GM21717 (cell line): Measurements from ENCODE around the gene UBL4A.
"Not testable (repeated sequence)": the region's sequence is repeated elsewhere in the genome, so short reads cannot be mapped to it uniquely, and the experiment has no call there.

Experiments used
- ATAC-seq: cut with Tn5 transposase; IDR thresholded peaks from one replicate; pipeline ENCODE4 v1.9.1; 2021; ENCODE audit warnings: mild to moderate bottlenecking, moderate library complexity; ENCODE audit not compliant: unreplicated experiment

Gene UBL4A

DNA sequence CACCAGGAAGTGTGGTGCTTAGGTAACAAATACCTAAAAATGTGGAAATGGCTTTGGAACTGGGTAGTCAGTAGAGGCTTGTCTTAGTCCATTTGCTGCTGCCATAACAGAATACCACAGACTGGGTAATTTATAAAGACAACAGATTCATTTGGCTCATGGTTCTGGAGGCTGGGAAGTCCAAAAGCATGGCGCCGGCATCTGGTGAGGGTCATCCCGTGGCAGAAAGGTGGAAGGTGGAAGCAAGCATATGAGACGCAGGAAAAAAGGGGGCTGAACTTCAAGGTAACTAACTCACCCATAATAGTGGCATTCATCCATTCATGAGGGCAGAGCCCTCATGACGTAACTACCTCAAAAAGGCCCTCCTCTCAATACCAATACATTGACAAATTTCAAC is 23.0 kb upstream of the UBL4A start:
- ATAC-seq: no peak

DNA sequence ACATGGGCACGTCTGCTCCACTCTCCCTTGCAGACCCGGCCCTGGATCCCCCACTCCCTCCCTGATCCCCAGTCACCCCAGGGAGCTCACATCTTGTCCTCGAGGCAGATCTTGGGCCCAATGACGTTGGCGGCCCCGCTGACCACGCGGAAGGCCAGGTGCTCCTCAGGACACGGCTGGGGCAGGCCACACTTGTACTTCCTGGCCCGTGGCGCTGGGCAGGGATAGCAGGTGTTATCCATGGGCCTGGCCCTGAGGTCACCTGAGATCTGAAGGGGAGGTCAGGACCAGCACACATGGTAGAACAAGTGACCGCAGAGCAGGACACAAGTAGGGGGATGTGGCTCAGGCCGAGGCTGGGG is 21.9 kb upstream of the UBL4A start:
- no peak for ATAC-seq

DNA sequence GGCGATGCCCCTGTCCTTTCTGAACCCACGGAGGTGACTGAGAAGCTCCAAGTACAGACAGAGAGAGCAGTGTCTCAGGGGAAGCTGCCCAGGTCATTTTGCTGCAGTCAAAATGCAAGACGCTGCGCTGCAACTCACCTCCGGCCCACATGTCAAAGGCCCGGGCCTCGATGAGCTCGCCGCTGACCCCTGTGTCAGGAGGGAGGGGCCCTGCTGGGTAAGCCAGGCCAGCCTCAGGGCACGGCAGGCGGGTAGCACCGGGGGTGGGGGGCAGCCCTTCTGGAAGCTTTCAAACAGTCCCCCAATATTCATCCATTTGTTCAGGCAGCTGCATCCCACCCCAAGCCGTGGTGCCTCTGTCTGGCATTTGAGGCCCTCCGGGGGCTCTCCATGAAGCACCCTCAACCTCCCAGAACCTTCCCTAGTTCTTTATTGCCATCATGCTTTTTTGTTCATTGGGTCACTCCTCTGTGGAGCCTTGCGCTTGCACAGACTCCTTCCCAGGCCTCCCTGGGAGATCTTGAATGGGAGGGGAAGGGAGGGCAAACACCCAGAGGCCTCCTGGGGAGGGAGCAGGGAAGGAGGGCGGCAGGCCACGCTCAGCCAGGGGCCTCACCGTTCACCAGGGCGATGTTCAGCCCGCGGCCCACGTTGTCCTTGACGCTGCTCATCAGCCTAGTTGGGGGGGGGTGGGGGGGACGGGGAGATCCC is 21.4 kb upstream of the UBL4A start:
- no peak for ATAC-seq

DNA sequence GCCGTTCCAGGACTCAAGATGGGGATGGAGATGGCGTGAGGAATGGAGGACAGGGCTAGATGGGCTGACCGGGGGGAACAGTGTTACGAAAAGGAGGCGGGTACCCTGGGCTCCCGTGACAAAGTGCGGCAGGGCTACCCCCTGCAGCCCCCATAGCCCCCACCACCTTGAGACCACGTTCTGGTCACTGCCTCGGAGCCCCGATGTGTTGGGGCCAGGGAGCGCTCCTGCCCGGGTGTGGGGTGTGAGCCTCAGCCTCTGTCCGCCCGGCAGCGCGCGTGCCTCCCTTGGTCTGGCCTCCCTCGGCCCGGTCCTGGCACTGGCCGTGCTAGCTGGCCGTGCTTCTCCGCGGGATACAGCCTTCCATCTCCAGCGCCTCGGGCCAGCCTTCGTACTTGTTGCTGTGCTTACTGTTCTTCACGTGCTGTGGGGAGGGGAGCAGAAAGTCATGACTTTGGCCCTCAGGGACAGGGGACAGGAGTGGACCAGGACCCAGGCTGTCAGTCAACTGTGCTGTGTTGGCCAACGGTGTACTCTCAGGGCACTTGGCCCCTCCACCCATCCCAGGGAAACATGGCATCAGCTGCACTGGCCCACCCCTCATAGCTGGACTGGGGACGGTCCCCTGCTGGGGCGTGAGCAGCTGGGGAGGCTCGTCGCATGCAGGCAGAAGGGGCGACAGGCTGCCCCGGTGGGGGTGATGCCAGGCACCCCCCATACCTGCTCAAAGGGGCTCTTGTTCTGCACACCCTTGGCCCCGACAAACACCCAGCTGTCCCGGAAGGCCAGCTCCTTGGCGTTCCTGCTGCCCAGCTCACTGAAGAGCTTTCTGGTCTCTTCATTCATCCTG is 20.3 kb upstream of the UBL4A start:
- no peak for ATAC-seq

DNA sequence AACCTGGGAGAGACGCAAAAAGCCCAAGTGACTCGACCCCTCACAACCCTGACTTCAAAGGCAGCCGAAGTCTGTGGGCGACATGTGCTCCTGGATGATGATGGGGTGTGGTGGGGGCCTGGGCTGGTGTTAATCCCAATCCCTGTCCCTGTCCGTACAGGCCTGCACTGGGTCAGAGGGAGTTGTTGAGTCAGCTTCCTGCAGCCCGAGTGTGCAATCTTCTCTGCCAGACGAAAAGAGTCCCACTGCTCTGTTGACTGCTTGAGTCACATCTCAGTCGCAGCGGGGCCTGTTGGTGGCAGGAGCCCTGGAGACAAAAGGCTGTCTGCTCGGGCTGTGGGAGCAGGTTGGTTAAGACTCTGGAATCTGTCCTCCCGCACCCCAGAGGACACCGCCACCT is 19.3 kb upstream of the UBL4A start:
- no peak for ATAC-seq

- no peak for ATAC-seq
Measured at GRCh38 chrX:154502989-154503388, 16.6 kb upstream of the UBL4A start.

DNA sequence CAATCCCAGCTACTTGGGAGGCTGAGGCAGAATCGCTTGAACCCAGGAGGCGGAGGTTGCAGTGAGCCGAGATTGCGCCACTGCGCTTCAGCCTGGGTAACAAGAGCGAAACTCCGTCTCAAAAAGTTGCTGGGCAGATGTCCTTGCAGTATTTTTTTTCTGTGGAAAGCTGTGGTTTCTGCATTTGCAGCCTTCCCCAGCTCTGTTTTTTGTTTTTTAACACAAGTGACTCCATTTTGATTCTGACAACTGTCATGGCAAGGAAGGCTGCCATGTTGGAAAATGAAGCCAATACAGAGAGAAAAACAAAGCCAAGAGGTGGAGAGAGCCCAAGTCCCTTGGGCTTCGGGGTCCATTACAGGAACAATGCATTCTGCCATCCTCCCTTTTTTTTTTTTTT is 15.7 kb upstream of the UBL4A start:
- no peak for ATAC-seq

GRCh38 chrX:154501423-154501822 is 15.0 kb upstream of the UBL4A start:
- ATAC-seq: not testable (repeated sequence)

DNA sequence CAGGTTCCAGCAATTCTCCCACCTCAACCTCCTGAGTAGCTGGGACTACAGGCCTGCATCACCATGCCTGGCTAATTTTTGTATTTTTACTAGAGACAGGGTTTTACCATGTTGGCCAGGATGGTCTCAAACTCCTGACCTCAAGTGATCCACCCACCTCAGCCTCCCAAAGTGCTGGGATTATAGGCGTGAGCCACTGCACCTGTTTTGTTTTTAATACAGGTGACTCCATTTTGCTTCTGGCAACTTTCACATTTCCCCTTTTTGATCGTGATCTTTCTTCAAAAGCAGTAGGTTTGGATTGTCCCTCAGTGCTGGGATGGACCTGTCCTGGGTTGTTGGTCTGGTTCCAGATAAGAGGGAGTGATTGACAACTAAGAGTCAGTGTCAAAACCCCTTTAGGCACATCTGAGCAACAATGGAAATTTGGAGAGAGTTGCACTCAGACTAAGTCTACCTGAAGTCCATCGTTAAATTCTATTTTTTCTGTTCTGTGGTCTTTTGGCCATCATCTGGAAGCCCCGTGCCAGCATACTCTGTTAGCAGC is 10.2 kb upstream of the UBL4A start:
- ATAC-seq: not testable (repeated sequence)

- no peak for ATAC-seq
Measured at GRCh38 chrX:154495472-154495922, 9.1 kb upstream of the UBL4A start.

GRCh38 chrX:154494715-154495114 is 8.3 kb upstream of the UBL4A start:
- ATAC-seq: no peak

DNA sequence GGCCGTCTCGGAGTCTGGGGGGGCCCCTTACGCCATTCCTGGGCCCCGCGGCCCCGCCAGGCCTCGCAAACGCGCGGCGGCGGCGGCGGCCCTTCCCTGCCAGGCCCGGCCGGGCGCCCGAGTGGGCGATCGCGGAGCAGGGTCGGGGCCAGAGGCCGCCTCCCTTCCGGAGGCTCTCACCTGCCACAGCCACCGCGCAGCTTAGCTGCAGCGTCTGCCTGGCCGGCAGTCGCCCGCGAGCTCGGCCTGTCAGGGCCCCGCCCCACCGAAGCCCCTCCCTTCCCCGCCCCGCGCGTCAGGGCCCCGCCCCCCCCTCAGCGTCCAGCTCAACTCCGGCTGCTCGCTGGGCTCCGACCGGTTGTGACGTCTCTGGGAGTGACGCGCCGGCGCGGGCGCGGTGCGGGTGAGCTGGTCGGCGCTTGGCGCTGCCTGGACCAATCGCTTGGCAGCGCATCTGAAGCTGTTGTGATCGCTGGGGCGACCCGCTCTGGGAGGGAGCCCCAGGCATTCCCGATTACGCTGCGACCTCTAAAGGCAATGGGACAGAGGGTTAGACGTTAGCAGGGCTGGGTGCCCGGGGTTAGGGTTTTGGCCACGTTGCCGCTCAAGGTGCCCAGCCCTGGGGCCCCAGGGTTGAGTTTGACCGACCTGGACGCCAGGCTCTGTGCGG is 4.1 kb upstream of the UBL4A start, which contains the start of gene SLC10A3:
Gene SLC10A3 (minus strand): TSS at position 216 of the 670 bp plus-strand sequence. CDS start 1,689 bp downstream, outside the sequence.
- peak; percentile 76 for ATAC-seq

DNA sequence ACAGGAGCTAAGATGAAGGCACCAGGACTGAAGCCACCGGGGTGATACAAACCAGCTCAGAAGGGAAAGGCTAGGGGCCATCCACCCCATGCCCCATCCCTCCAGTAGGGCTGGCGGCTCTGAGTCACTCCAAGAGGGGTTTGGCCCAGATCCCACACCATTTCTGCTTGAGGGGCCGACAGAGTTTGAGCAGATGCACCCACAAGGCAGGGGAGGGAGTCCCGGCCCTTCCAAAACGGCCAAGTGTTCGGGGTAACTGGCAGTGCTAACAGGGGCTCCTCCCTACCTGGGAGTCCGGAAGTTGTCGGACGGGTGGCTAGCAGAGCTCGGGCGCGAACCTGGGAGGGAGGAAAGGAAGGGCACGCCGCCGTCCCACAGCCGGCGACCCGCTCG is 3.6 kb upstream of the UBL4A start:
- ATAC-seq: peak; percentile 26

GRCh38 chrX:154489182-154489581 is 2.8 kb upstream of the UBL4A start:
- no peak for ATAC-seq

DNA sequence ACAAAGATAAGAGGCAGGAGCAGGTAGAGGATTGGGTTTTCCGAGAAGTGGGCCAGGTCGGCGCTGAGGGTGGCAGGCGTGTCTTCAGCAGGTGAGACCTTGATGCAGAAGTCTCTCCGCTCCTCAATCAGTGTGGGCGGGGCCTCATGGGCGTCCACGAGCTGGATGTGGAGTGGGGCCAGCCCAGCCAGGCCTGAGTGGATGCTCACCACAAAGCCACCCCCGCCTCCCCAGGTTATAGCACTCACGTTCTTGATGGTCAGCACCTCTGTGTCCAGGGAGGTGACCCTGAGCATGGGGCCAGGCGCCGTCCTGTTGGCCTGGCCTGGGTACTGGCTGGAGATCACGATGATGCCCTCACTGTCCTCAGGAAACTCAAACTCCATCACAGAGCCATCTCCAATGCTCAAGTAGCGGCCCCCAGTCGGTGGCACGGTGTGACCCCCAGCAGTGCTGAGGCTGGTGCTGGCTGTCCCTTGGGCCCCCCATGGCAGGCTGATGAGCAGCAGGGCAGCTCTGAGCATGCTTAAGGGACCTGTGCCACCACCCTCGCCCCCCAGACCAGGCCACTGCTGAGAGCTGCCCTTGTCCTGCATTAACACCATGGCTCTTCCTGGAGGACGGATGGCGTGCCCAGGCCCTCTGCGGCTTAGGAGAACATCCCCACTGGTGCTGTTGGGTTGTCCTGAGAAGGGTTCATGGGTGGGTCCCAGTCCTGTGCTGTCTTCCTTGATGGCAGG is 2.1 kb upstream of the UBL4A start:
- no peak for ATAC-seq

- ATAC-seq: no peak
Measured at GRCh38 chrX:154487518-154488290, 1.3 kb upstream of the UBL4A start.

DNA sequence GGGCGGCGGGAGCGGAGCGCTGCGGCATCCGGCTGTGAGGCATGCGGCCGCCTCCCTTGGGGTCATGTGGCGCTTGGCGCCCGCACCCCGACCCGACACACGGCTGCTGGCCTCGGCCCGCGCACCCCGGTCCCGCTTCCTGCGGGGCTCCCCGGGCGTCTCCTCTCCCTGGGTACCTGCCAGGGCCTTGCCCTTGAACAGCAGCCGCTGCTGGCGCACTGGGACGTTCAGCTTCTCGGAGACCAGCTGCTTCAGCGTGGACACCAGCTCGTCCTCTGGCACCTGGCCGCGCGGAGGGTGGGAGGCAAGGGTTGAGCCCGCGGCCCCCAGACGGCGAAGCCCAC is 391 bp downstream of the UBL4A start:
- no peak for ATAC-seq

DNA sequence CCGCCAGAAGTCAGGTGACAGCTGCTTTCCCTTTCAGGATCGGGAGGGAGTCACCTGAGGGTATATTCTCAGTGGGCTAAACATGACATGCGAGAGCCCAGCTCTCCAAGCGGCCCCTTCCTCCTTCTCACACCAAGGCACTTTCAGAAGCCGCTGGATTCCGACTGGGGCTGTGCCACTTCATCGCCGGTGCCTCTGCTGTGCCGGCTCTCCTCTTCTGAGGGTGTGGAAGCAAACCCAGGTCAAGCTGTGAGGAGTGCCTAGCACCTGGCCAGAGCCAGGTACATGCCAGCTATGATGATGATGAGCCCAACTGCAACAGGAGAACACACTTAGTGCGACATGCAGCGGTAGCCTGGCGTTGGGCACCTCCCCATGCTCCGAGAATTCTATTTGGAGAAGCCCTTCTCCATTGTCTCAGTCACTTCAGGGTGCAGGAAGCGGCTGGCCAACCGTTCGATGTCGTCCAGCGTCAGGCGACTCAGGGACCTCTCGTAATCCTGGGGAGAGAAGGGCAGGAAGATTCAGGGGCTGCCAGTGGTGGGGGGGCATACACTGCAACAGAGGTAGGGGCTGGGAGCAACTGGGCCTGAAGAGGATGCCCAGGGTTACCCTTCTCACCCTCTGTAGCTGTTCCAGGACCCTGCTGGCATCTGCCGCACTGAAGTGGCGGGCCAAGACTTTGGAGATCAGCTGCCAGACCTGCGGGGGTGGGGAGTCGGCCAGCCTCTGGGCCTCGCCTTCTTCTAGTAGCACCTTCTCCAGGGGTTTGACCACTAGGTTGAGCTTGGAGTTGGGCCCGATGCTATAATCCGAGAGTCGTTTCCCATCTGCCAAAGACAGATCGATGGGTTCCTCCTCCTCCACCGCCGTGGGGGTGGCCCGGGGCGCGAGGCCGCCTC is 1.0 kb downstream of the UBL4A start:
- ATAC-seq: no peak
